Activated B cell treated with CpG ODN at 0.5 μM for 24 hours (primary cell): ENCODE data around the gene HERC3. TPM values are rescaled to one million over a fixed set of nuclear protein-coding genes. Genes with fewer than 3 reads are reported as not detected.

Experiments
- ATAC-seq: fragments of 200-7000 bp; cut with Tn5 transposase; one replicate; pipeline ENCODE4 v1.10.0; 2021; ENCODE audit warnings: low read depth, mild to moderate bottlenecking, moderate library complexity
- CTCF ChIA-PET: fragments of 350-600 bp; sonication (Branson Sonifier 250); formaldehyde crosslinking; loops from one replicate; lab custom pipeline; 2021; ENCODE audit warnings: antibody characterized with exemption; lab: Charles Lee
- POLR2A ChIA-PET: fragments of 350-600 bp; sonication (Branson Sonifier 250); formaldehyde crosslinking; loops from one replicate; lab custom pipeline; 2021; ENCODE audit warnings: antibody characterized with exemption; lab: Charles Lee
- DNase-seq: peaks from one replicate; pipeline ENCODE4 v3.0.0; 2022
- H3K27ac Mint-ChIP-seq: one replicate; pipeline ENCODE4 v1.8.0; 2020; ENCODE audit warnings: mixed read lengths
- H3K27me3 Mint-ChIP-seq: one replicate; pipeline ENCODE4 v1.8.0; 2021; ENCODE audit warnings: mixed read lengths
- H3K36me3 Mint-ChIP-seq: one replicate; pipeline ENCODE4 v1.8.0; 2021; ENCODE audit warnings: low read depth, mixed read lengths
- H3K4me1 Mint-ChIP-seq: one replicate; pipeline ENCODE4 v1.8.0; 2021; ENCODE audit warnings: mixed read lengths
- H3K4me3 Mint-ChIP-seq: one replicate; pipeline ENCODE4 v1.8.0; 2020; ENCODE audit warnings: mild to moderate bottlenecking, mixed read lengths
- H3K9me3 Mint-ChIP-seq: one replicate; pipeline ENCODE4 v1.8.0; 2020; ENCODE audit warnings: mixed read lengths
- CTCF ChIP-seq: fragments of 200-600 bp; IDR thresholded peaks from one replicate; pipeline ENCODE4 v1.8.0; 2022; ENCODE audit warnings: antibody characterized with exemption, mild to moderate bottlenecking
- intact Hi-C: fragments of 100-400 bp; cut with micrococcal nuclease; formaldehyde crosslinking; loops from one replicate; pipeline ENCODE4 v1.15.1; 2024
- total RNA-seq: library from RNA; stranded (reverse); gene quantifications from 2 replicates; pipeline ENCODE4 v1.2.3, GENCODE V29; 2022

Gene HERC3
- total RNA-seq, 1 donor from 2014 or later, result 27.5 TPM

DNA sequence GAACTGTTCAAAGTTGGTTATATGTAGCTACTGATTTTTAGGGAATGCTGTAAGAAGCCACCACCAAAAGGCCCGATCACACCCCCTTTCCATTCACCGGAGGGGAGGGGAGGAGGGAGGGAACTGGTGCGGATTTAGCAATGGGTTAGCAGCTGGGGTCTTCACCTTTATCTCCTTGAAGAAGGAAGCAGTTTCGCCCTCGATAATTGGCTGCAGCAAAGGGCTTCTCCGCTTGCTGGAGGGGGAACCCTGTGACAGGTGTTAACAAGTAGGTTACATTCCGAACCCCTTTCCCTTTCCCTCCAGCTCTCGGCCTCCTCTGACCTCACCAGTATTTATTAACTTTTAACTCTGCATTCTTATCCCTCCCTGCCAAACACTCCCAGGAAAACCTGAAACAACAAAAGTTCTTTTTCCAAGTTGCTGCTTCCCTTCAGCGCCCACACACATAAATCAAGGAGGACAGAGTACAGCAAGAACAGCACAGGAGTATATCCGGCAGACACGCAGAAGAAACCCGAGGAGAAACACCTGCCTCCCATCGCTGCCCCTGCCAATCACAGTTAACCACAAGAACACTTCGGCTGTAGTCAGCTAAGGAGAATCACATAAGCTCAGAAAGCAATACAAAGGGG lies 145.1 kb downstream of the HERC3 start:
- ChIA-PET POLR2A (interaction anchor here (0.6 kb wide), 1 partner anchor 1528 kb away, joined by 7 read pairs; no protein-coding TSS in a partner anchor), CTCF (interaction anchor here (1.0 kb wide), 1 partner anchor 198 kb away, joined by 3 read pairs; no protein-coding TSS in a partner anchor)
- DNase-seq (no peak), ATAC-seq (peak; percentile 88)
- Mint-ChIP-seq H3K4me3 (peak overlapping the region; percentile 80), H3K27ac (no peak overlapping the region), H3K27me3 (peaks cover 3% of the 10 kb centered on the region), H3K9me3 (no peaks in the 10 kb centered on the region), H3K4me1 (peaks cover 20% of the 10 kb centered on the region), H3K36me3 (no peaks in the 10 kb centered on the region)
- no peak for TF ChIP-seq CTCF
- intact Hi-C loops, result no loop called here

- Mint-ChIP-seq H3K4me3 (no peak overlapping the region), H3K36me3 (no peaks in the 10 kb centered on the region), H3K4me1 (peaks cover 20% of the 10 kb centered on the region), H3K27ac (no peak overlapping the region), H3K27me3 (peaks cover 3% of the 10 kb centered on the region), H3K9me3 (no peaks in the 10 kb centered on the region)
- DNase-seq (no peak), ATAC-seq (no peak)
- POLR2A ChIA-PET, result no interaction called here
- TF ChIP-seq CTCF, result no peak
- intact Hi-C loops, result no loop called here
- CTCF ChIA-PET, result no interaction called here
Measured at GRCh38 chr4:88738180-88738579, 145.9 kb downstream of the HERC3 start.

DNA sequence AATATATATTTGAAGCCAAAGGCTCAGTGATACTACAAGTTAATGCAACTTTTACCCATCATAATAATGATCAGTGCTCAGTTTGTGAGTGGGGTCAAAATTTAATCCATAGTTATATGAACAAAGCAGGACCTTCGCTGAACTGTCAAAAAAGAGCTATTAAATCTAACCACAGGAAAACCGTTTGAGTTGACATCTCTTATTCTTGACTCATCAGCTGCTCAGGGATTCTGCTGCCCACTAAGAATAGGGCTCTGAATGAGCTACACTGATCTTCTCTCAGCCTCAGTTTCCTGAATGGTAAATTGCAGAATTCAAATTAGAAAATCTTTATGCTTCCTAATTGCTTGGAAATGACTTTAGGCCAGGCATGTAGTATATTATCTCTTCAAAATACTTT lies 150.3 kb downstream of the HERC3 start:
- POLR2A ChIA-PET, result no interaction called here
- peaks cover 9% of the 10 kb centered on the region for H3K4me1 Mint-ChIP-seq
- intact Hi-C loops, result no loop called here
- TF ChIP-seq CTCF, result no peak
- peaks cover 3% of the 10 kb centered on the region for H3K27me3 Mint-ChIP-seq
- no peak overlapping the region for H3K4me3 Mint-ChIP-seq
- H3K9me3 Mint-ChIP-seq, result no peaks in the 10 kb centered on the region
- no peak for ATAC-seq
- CTCF ChIA-PET, result no interaction called here
- no peaks in the 10 kb centered on the region for H3K36me3 Mint-ChIP-seq
- DNase-seq, result no peak
- no peak overlapping the region for H3K27ac Mint-ChIP-seq

- POLR2A ChIA-PET, result no interaction called here
- no peak overlapping the region for H3K27ac Mint-ChIP-seq
- no peaks in the 10 kb centered on the region for H3K36me3 Mint-ChIP-seq
- intact Hi-C loops, result no loop called here
- H3K9me3 Mint-ChIP-seq, result no peaks in the 10 kb centered on the region
- H3K4me1 Mint-ChIP-seq, result no peaks in the 10 kb centered on the region
- no peak for TF ChIP-seq CTCF
- CTCF ChIA-PET, result no interaction called here
- H3K4me3 Mint-ChIP-seq, result no peak overlapping the region
- H3K27me3 Mint-ChIP-seq, result no peaks in the 10 kb centered on the region
- DNase-seq (no peak), ATAC-seq (no peak)
Measured at GRCh38 chr4:88743696-88744095, 151.4 kb downstream of the HERC3 start.

GRCh38 chr4:88744609-88745008 lies 152.3 kb downstream of the HERC3 start:
- H3K9me3 Mint-ChIP-seq, result no peaks in the 10 kb centered on the region
- H3K36me3 Mint-ChIP-seq, result no peaks in the 10 kb centered on the region
- no peak overlapping the region for H3K4me3 Mint-ChIP-seq
- ChIA-PET CTCF (no interaction called here), POLR2A (no interaction called here)
- no peak for TF ChIP-seq CTCF
- no peak overlapping the region for H3K27ac Mint-ChIP-seq
- intact Hi-C loops, result no loop called here
- no peaks in the 10 kb centered on the region for H3K27me3 Mint-ChIP-seq
- H3K4me1 Mint-ChIP-seq, result no peaks in the 10 kb centered on the region
- no peak for DNase-seq
- no peak for ATAC-seq
